Activated CD4-positive, alpha-beta T cell treated with anti-CD3 and anti-CD28 coated beads, Interleukin-2, amount 50 U/mL, for 24 hours (primary cell): Measurements from ENCODE around the gene SETD1B.
A peak's percentile ranks its signal among the peaks of the same experiment; 100 is the strongest.

Source experiments
- DNase-seq, 2 donors: peaks; one replicate each; pipeline ENCODE4 v3.0.0-alpha.2; 2020; ENCODE audit warnings: low read depth in 1 of 2, low spot score in 1 of 2

SETD1B gene

GRCh38 chr12:121807642-121808347 is 4.0 kb downstream of the SETD1B start:
- DNase-seq: no peak

- no peak for DNase-seq
Observed at GRCh38 chr12:121808623-121809022, 4.8 kb downstream of the SETD1B start.

GRCh38 chr12:121809712-121810116 is 5.9 kb downstream of the SETD1B start:
- no peak for DNase-seq

GRCh38 chr12:121810234-121810817 is 6.5 kb downstream of the SETD1B start:
- no peak for DNase-seq

DNA sequence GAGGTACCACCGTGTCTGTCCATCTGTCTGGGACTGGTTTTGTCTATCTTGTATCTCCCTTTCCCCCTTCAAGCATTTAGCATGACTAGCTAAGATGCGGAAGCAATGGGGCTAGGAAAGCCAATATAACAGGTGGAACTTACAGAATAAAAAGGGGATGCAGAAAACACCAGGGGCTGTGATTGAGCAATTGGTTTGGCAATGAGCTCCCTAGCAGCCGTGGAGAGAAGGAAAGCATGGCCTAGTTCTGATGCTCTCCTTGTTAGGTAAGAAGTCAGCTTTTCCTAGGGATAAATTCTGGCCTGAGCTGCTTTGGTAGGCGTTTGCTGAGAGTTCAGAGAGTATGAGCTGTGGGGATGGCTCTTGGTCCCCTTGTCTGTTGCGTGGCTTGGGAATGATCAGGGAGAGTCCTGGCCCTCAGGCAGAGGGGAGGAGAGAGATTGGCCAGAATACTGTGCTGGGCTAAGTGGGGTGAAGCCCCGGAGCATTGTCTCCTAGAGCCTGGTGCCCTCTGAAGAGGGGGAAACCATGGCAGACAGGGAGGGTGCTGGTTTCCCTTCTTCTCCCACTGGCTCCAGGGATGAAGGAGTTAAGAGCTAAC is 7.1 kb downstream of the SETD1B start:
- DNase-seq: no peak

- DNase-seq: peak in 1 of 2 donors; percentile 63
Observed at GRCh38 chr12:121811434-121812319, 7.9 kb downstream of the SETD1B start.

DNA sequence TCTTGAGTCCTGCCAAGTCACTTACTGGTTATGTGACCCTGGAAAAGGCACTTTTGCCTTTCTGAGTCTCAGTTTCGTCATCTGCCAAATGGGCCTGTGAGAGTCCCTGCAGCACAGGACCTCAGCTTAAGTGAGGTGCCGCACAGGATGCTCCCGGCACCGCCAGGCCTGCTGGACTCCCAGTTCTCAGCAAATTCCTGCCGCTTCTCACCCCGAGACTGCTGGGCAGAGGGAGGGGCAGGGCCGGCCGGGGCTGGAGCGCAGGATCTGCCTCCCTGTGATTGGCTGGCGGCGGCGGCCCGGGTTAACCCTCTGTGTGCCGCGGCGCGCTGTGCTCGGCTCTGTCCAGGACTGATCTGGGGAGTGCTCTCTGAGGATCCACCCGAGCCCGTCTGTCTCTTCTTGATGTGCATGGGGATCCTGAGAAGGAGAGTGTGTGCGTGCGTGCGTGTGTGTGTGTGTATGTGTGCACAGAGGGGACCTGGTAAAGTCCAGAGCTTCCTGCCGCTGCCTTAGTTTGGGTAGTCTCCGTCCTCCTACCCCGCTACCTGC is 8.6 kb downstream of the SETD1B start:
- no peak for DNase-seq

GRCh38 chr12:121812921-121813896 is 9.4 kb downstream of the SETD1B start:
- DNase-seq: no peak

- no peak for DNase-seq
Observed at GRCh38 chr12:121813951-121814350, 10.1 kb downstream of the SETD1B start.

DNA sequence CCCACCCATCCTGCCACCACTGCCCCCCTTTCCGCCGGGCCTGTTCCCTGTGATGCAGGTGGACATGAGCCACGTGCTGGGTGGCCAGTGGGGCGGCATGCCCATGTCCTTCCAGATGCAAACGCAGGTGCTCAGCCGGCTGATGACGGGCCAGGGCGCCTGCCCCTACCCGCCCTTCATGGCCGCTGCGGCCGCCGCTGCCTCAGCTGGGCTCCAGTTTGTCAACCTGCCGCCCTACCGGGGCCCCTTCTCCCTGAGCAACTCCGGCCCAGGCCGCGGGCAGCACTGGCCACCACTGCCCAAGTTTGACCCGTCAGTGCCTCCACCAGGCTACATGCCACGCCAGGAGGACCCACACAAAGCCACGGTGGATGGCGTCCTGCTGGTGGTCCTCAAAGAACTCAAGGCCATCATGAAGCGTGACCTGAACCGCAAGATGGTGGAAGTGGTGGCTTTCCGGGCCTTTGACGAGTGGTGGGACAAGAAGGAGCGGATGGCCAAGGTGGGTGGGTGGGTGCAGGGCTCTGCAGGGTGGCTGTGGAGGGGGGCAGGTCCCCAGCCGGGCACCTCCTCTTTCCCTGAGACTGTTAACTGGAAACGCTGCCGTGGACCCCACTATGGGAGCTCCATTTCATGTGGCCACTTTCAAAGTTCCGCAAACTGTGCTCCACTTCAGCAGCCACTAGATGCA is 10.8 kb downstream of the SETD1B start:
- no peak for DNase-seq

DNA sequence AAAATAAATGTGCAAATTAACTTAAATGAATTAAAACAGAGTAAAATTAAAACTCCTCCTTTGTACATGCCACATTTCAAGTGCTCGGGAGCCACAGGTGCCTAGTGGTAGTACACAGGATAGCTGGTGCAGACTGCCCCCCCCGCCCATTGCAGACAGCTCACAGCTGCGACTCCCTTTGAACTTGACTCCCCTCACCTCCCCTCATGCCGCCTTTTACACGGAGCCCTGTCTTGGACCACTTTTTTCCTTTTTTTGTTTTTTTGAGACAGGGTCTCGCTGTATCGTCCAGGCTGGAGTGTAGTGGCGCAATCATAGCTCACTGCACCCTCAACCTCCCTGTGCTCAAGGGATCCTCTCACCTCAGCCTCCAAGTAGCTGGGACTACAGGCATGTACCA is 11.5 kb downstream of the SETD1B start:
- no peak for DNase-seq

- no peak for DNase-seq
Observed at GRCh38 chr12:121816925-121817647, 13.3 kb downstream of the SETD1B start.

GRCh38 chr12:121817648-121818043 is 13.8 kb downstream of the SETD1B start:
- no peak for DNase-seq

GRCh38 chr12:121819212-121819949 is 15.6 kb downstream of the SETD1B start:
- DNase-seq: no peak

DNA sequence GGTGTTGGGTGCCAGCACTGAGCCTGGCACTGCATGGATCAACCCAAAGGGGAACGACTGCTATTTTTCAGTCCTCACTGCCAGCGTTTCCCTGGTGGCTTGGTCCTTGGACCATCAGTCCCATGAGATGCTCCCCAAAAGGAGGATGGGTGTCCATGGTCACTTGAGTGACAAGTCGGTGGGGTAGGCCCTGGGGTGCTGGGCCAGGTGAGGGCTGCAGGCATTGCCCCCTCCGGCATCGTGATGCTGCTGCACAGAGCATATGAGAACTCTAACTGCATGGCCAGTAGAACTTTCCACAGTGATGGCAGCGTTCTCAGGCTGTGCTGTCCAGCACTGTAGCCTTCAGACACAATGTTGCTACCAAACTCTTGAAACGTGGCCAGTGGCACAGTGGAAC is 16.2 kb downstream of the SETD1B start:
- no peak for DNase-seq

DNA sequence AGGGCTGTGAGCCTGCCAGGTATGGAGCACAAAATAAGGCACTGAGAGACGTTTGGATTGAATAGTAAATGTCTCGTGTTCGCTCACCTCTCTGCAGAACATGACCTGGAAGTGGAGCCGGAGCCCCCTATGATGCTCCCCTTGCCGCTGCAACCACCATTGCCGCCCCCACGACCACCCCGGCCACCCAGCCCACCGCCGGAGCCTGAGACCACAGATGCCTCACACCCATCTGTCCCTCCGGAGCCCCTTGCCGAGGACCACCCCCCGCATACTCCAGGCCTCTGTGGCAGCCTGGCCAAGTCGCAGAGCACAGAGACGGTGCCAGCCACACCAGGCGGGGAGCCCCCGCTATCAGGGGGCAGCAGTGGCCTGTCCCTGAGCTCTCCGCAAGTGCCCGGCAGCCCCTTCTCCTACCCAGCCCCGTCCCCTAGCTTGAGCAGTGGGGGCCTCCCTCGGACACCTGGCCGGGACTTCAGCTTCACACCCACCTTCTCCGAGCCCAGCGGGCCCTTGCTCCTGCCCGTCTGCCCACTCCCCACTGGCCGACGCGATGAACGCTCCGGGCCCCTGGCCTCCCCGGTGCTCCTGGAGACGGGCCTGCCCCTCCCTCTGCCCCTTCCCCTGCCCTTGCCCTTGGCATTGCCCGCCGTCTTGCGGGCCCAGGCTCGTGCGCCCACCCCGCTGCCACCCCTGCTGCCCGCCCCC is 18.7 kb downstream of the SETD1B start:
- no peak for DNase-seq

DNA sequence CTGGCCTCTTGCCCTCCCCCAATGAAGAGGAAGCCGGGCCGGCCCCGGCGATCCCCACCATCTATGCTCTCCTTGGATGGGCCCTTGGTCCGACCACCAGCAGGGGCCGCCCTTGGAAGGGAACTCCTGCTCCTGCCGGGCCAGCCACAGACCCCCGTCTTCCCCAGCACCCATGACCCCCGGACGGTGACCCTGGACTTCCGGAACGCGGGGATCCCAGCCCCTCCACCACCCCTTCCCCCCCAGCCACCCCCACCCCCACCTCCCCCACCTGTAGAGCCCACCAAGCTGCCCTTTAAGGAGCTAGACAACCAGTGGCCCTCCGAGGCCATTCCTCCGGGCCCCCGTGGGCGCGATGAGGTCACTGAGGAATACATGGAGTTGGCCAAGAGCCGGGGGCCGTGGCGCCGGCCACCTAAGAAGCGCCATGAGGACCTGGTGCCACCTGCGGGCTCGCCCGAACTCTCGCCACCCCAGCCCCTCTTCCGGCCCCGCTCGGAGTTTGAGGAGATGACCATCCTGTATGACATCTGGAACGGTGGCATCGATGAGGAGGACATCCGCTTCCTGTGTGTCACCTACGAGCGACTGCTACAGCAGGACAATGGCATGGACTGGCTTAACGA is 19.4 kb downstream of the SETD1B start:
- no peak for DNase-seq
